HG03280 (cell line): ENCODE results near the gene NFAT5.
A peak's percentile ranks its signal among the peaks of the same experiment; 100 is the strongest.
"Not testable (repeated sequence)": the region's sequence is repeated elsewhere in the genome, so short reads cannot be mapped to it uniquely, and the experiment has no call there.

ENCODE experiments used
- ATAC-seq: cut with Tn5 transposase; IDR thresholded peaks from one replicate; pipeline ENCODE4 v1.9.1; 2021; ENCODE audit warnings: mild to moderate bottlenecking, moderate library complexity; ENCODE audit not compliant: unreplicated experiment

Gene NFAT5, protein sequence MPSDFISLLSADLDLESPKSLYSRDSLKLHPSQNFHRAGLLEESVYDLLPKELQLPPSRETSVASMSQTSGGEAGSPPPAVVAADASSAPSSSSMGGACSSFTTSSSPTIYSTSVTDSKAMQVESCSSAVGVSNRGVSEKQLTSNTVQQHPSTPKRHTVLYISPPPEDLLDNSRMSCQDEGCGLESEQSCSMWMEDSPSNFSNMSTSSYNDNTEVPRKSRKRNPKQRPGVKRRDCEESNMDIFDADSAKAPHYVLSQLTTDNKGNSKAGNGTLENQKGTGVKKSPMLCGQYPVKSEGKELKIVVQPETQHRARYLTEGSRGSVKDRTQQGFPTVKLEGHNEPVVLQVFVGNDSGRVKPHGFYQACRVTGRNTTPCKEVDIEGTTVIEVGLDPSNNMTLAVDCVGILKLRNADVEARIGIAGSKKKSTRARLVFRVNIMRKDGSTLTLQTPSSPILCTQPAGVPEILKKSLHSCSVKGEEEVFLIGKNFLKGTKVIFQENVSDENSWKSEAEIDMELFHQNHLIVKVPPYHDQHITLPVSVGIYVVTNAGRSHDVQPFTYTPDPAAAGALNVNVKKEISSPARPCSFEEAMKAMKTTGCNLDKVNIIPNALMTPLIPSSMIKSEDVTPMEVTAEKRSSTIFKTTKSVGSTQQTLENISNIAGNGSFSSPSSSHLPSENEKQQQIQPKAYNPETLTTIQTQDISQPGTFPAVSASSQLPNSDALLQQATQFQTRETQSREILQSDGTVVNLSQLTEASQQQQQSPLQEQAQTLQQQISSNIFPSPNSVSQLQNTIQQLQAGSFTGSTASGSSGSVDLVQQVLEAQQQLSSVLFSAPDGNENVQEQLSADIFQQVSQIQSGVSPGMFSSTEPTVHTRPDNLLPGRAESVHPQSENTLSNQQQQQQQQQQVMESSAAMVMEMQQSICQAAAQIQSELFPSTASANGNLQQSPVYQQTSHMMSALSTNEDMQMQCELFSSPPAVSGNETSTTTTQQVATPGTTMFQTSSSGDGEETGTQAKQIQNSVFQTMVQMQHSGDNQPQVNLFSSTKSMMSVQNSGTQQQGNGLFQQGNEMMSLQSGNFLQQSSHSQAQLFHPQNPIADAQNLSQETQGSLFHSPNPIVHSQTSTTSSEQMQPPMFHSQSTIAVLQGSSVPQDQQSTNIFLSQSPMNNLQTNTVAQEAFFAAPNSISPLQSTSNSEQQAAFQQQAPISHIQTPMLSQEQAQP (N-terminal part only)

DNA sequence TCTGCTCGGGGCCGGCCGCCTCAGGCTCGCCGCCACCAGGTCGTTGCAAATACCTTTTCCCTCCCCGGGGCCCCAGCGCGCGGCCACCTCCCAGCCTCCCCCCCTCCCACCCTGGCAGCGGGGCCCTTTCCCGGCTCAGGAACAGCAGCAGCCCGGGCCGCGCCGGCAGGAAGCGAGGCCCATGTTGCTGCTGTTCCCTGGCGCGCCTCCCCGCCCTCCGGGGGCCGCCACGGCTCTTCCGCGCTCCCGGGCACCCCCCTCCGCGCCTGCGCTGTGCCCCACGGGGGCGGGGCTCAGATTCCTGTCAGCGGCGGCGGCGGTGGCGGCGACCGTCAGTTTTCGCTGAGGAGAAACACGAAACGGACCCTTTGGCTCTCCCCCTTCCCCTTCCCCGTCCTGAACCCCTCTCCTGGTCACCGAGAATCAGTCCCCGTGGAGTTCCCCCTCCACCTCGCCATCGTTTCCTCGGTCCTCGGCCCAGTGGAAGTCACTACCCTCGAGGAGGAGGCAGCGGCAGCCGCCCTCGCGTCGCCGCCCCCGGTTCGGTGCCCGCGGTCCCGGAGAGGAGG lies at the start of gene NFAT5:
Gene NFAT5 (plus strand): TSS at position 296 of the 569 bp plus-strand sequence. CDS start 336 bp downstream, outside the sequence.
- ATAC-seq = peak; percentile 53

DNA sequence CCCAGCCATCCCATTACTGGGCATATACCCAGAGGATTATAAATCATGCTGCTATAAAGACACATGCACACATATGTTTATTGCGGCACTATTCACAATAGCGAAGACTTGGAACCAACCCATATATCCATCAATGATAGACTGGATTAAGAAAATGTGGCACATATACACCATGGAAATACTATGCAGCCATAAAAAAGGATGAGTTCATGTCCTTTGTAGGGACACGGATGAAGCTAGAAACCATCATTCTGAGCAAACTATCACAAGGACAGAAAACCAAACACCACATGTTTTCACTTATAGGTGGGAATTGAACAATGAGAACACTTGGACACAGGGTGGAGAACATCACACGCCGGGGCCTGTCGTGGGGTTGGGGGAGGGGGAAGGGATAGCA lies 47.9 kb upstream of the NFAT5 start:
- ATAC-seq = not testable (repeated sequence)

DNA sequence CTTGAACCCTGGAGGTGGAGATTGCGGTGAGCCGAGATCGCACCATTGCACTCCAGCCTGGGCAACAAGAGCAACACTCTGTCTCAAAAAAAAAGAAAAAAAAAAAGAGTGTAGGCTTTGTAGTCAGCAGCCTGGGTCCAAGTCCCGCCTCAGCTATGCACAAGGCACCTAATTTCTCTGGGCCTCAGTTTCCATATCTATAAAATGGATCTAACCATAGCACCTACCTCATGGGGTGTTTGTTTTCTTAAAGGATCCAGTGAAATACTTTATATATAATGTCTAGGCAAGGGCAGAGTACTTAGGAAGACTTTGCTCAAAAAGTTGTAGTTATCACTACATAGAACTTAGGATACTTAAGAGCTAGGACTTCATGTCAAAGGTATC lies 45.4 kb upstream of the NFAT5 start:
- no peak for ATAC-seq

DNA sequence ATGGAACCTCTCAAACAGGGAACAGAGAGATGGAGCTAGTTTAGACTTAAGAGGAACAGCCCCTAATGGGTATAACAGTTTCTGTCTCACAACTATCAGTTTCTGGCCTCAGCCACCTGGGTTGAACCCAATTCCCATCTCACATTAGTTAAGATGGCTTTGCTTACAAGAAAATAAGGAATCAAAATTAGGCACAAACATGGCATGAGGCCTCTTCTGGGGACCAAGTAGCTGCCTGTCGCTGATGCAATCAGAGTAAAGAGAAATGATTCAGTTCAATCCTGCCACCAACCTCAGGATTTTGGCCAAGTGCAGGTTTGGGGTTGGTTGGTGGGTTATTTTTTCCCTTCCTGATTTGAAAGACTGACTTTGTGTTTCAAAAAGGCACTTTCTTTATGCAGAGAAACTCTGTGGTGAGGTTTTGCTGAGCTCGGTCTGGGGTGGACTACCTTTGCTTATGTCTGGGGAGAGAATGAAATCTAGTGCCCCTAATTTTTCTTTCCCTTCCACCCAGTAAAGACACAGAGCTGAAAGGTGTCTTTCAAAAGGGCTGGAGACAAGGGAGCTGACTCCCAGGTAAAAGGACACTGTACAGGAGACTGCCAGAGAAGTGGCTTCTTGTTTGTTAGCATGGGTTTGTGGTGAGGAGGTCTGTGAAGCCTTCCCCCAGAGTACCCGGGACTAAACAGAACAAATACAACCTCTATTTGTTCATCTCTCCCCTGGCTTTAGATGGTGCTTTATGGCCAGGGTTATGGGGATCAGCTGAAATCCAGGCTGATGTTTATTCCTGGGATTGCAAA lies 44.8 kb upstream of the NFAT5 start:
- no peak for ATAC-seq

GRCh38 chr16:69522041-69522578 lies 43.7 kb upstream of the NFAT5 start:
- no peak for ATAC-seq

DNA sequence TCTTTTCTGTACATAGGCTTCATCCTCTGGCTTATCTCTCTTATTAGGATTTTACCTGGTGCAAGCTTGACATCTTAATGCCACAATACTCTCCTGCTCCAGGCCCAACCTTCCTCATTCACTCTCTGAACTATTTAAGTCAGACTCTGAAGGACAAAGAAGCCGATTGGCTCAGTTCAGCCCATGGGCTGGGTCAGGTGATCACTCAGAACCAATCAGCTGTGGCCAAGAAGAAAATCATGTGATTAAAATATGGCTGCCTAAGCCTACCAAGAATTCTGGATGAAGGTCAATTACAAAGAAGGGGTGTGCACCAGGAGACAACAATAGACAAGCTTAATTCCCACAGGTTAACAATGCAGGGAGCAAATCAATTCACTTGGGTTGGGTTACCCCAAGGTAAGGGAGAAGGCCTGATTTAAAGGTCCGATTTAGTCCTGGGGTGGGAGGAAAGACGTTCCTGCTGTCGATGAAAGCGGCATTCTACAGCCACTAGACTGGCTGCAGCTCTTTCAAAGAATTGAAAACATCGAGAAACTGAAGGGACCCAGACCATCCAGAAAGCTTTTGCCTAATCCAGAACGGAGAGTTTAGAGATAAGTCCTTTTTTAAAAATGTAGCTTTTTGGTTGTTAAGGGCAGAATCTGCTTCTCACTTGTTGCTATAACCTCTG lies 42.9 kb upstream of the NFAT5 start:
- ATAC-seq = no peak

GRCh38 chr16:69523566-69524305 lies 42.0 kb upstream of the NFAT5 start:
- no peak for ATAC-seq

DNA sequence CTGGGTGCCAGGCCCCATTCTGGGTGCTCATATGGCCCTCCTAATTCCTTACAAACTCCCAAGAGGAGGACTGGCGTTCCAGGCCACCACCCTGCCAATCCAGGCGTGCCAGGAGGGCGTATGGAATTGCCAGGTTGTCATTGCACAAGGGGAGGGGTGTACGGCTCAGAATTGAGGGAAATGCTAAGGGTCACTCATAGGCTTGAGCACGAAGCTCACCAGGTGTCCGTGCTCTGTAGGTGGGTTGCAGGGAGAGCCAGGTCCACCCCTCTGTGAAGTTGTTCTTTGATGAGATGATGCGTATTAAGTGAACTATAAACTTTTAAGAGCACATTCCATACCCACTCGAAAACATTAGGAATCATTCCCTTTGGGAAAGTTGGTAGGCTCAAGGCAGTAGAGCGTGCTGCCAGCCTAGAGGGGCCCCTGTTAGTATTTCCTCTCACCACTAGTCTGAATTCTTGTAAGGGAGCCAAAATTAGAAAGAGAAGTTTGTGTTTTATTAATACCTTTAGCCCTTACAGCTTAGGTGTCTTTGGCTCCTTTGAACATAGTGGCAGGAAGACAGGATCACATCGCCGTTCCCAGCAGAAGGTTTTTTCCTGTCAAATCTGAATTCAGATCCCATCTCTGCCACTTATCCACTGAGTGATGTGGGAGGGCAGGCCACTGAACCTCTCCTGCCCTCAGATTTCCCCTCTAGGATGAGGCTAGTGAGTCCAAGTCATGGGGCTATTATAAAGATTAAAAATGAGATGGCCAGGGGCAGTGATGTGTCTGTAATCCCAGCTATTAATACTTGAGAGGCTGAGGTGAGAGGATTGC lies 38.7 kb upstream of the NFAT5 start:
- ATAC-seq = no peak

DNA sequence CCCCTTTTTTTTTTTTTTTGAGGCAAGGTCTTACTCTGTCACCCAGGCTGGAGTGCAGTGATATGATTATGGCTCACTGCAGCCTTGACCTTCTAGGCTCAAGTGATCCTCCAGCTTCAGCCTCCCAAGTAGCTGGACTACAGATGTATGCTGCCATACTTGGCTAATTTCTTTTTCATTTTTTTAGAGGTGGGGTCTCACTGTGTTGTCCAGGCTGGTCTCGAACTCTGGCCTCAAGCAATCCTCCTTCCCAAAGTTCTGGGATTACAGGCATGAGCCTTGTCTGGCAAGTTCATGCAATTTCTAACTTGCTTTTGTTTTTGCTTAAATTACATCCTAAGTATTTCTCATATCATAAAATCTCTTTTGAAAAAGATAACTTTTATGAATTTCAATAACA lies 33.8 kb upstream of the NFAT5 start:
- ATAC-seq = no peak

DNA sequence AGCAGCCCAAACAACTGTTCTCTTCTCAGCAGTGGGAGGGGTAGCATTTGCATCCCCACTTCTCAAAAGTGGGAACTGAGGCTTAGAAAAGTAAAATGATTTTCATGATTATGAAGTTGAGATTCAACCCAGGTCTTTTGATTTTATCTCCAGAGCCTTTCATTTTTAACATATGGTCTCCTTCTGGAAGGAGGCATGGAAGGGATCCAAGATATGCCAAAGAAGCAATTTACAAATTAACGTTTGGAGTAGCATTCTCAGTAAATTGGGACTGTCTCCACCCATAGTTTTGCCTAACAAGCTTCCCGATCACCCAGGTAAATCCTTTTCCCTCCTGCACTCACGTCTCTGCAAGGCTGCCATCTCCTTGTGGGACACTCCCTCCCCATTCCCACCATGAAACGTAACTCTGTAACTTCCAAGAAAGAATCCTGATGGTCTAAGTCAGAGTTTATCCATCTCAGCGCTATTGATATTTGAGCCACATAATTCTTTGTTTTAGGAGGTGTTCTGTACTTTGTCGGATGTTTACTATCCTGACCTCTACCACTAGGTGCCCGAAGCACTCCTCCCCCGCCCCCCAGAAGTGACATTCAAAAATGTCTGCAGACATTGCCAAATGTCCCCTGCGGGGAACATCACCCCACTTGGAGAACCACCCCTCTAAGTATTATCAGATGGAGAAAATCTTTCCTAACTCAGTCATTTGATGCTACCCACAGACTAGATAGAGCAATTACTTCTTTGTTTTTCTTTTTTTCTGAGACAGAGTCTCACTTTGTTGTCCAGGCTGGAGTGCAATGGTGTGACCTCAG lies 32.9 kb upstream of the NFAT5 start:
- no peak for ATAC-seq

- no peak for ATAC-seq
Observed at GRCh38 chr16:69534720-69535119, 31.0 kb upstream of the NFAT5 start.

DNA sequence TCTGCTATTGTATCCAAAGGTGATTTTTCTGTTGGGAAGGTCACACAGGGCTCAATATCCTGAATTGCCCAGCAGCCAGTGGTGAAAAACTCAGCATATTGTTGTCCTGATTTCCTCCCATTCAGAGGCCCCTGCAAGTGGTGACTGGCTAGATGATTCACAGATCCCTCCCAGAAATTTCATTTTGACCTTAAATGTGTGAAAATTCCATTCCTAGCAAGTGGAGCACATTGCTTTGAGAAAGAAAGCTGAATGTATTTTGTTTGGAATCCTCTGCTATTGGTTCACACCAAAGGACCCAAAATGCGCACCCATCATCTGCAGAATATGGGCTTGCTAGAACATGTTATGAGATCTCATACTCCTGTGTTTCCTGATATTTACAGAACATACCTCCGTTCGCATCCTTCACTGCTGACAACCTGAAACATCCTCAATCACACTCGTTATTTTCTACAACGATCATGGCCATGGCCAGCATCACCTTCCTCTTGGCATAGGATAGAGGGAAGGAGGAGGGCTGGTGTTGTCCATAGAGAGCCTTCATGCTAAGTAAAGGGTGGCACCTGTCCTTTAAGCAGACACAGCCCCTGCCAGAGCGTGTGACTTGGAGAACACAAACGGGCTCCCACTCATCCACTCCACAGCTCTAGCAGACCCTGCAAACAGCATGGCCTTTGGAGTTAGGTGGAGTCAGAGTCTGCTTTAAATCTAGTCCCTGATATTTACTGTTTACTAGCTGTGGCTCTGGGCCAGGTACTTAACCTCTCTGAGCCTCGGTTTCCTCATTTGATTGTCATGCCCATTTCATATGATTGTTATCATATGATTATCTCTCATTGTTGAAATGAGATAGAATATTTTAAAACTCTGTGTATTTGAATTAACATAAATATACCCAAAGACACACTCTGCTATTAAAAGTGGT lies 30.4 kb upstream of the NFAT5 start:
- no peak for ATAC-seq

GRCh38 chr16:69537706-69538080 lies 28.1 kb upstream of the NFAT5 start:
- ATAC-seq = no peak

DNA sequence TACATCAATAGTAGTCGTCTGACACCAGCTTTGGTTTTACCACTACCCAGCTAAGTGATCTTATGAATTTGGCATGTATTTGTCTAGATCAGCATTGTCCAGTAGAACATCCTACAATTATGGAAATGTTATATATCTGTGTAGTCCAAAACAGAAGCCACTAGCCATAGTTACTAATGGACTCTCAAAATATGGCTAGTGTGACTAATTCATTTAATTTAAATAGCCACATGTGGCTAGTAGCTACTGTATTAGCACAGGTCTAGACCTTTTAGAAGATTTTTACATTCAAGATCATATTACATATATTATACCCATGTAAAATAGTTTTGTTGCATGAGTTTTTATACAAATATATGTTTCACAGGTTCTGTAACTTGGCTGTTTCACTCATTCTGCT lies 27.0 kb upstream of the NFAT5 start:
- ATAC-seq = no peak

GRCh38 chr16:69542974-69543373 lies 22.8 kb upstream of the NFAT5 start:
- ATAC-seq = no peak

- no peak for ATAC-seq
Observed at GRCh38 chr16:69544088-69544487, 21.7 kb upstream of the NFAT5 start.
